Peyer's patch (tissue), 4 donors: ENCODE measurements around the gene WDR64.

Experiments used
- CTCF ChIP-seq, 6 experiments: fragments of 450-650 bp in 4 of 6; fragments of 200-600 bp in 2 of 6; sonication (generic) in 1 of 6; IDR thresholded peaks; one replicate each; pipeline ENCODE4 v1.5.1; 2017 to 2019; ENCODE audit warnings: antibody characterized with exemption in 6 of 6, mild to moderate bottlenecking in 3 of 6, moderate library complexity in 1 of 6
- POLR2A ChIP-seq, 2 donors: fragments of 450-650 bp; IDR thresholded peaks; one replicate each; pipeline ENCODE4 v1.5.1; 2017; ENCODE audit warnings: antibody characterized with exemption in 2 of 2, mild to moderate bottlenecking in 2 of 2, moderate library complexity in 2 of 2

- TF ChIP-seq CTCF (IDR thresholded peaks at IDR 0.05) (no peak), POLR2A (IDR thresholded peaks at IDR 0.05) (no peak)
Observed at GRCh38 chr1:241654641-241655040, 2.6 kb downstream of the WDR64 start.
